Transverse colon (tissue), 4 donors: ENCODE results near the gene IRF5. TPM values are rescaled to one million over a fixed set of nuclear protein-coding genes. Genes with fewer than 3 reads are reported as not detected.
A peak's percentile ranks its signal among the peaks of the same experiment; 100 is the strongest.

Experiments used
- DNase-seq: peaks from one replicate; pipeline ENCODE4 v3.0.0-alpha.2; 2019
- H3K27ac ChIP-seq, 4 donors: fragments of 200-600 bp; sonication (generic); 2 replicates each; pipeline ENCODE4 v1.5.1; 2016 to 2018; ENCODE audit warnings: inconsistent platforms in 4 of 4
- H3K27me3 ChIP-seq: fragments of 200-600 bp; sonication (generic); 2 replicates; pipeline ENCODE4 v1.5.1; 2017; ENCODE audit warnings: inconsistent platforms
- H3K36me3 ChIP-seq, 4 donors: fragments of 200-600 bp; sonication (generic); 2 replicates each; pipeline ENCODE4 v1.5.1; 2017 to 2019; ENCODE audit warnings: inconsistent platforms in 4 of 4
- H3K4me1 ChIP-seq, 4 donors: fragments of 200-600 bp; sonication (generic); 2 replicates each; pipeline ENCODE4 v1.5.1; 2017 to 2020; ENCODE audit warnings: inconsistent platforms in 4 of 4
- H3K4me3 ChIP-seq, 4 donors: fragments of 200-600 bp; sonication (generic); 1 replicate in 1 of 4; 2 replicates in 3 of 4; pipeline versions ENCODE4 v1.5.1 to v1.6.1; 2017 to 2019; ENCODE audit warnings: inconsistent platforms in 4 of 4
- H3K9me3 ChIP-seq, 2 donors: fragments of 200-600 bp; sonication (generic); 2 replicates each; pipeline ENCODE4 v1.5.1; 2017 to 2019; ENCODE audit warnings: inconsistent platforms in 2 of 2
- CTCF ChIP-seq, 5 experiments: fragments of 200-600 bp in 3 of 5; fragments of 450-650 bp in 2 of 5; sonication (generic) in 3 of 5; IDR thresholded peaks; 1 replicate in 2 of 5; 2 replicates in 3 of 5; pipeline ENCODE4 v1.5.1; 2016 to 2017; ENCODE audit warnings: antibody characterized with exemption in 5 of 5, inconsistent platforms in 3 of 5, mild to moderate bottlenecking in 2 of 5, moderate library complexity in 1 of 5
- EP300 ChIP-seq: sonication (generic); formaldehyde crosslinking; IDR thresholded peaks from one replicate; pipeline ENCODE4 v1.6.1; 2017; ENCODE audit warnings: antibody characterized with exemption, low read depth
- POLR2A ChIP-seq: fragments of 450-650 bp; IDR thresholded peaks from one replicate; pipeline ENCODE4 v1.6.1; 2016; ENCODE audit warnings: antibody characterized with exemption, mild to moderate bottlenecking, moderate library complexity
- POLR2AphosphoS5 ChIP-seq, 3 donors: sonication (generic); formaldehyde crosslinking; IDR thresholded peaks; one replicate each; pipeline ENCODE4 v1.6.1; 2016; ENCODE audit warnings: antibody characterized with exemption in 3 of 3
- WGBS, 2 donors: methylation state at CpG; one replicate each; pipeline ENCODE4 v1.1.5; 2018; ENCODE audit warnings: low coverage in 1 of 2; 5-methylcytosine and 5-hydroxymethylcytosine counted together
- in situ Hi-C, 4 donors: fragments of 200-750 bp; cut with MboI; loops; one replicate each; pipeline versions ENCODE4 v1.15.0 to v1.15.1; 2017; ENCODE audit warnings: low sequenced_read_pairs in 3 of 4, low pct_ligation_motif_present in 1 of 4, low pct_unique_long_range_greater_than_20kb in 1 of 4
- intact Hi-C: fragments of 100-400 bp; cut with DNase I; formaldehyde crosslinking; loops from one replicate; pipeline ENCODE4 v1.15.1; 2023; ENCODE audit warnings: low total_unique reads
- total RNA-seq, 4 donors: library from RNA; depleted of rRNA; stranded (reverse); fragments of >200 nt; gene quantifications; one replicate each; pipeline ENCODE4 v1.1.0, GENCODE V29; 2016

Gene IRF5
- total RNA-seq = 1 to 10 TPM; 2.2 to 10.0 (median 6.2) TPM

- Histone ChIP-seq H3K27me3 (peaks cover 22% of the 10 kb centered on the region), H3K9me3 (no peaks in the 10 kb centered on the region), H3K36me3 (no peaks in the 10 kb centered on the region), H3K4me1 (peaks cover 4 to 42% (median 20%) of the 10 kb centered on the region in 4 donors), H3K4me3 (peak within 1 kb of the TSS; percentile 40 to 72 (median 61)), H3K27ac (peak within 1 kb of the TSS; percentile 54 to 85 (median 71))
- TF ChIP-seq CTCF (IDR thresholded peaks at IDR 0.05) = no peak
- TF ChIP-seq EP300 = no peak
- peak in 1 of 3 donors; percentile 28 for TF ChIP-seq POLR2AphosphoS5 (IDR thresholded peaks at IDR 0.05)
- TF ChIP-seq POLR2A = peak; percentile 12
- WGBS, 2 donors = 1% methylated on average over 51 of the region's 83 CpGs; no CpG with 5 or more reads in 1 of the 2 donors
- in situ Hi-C loops = no loop called here
- DNase-seq = peak; percentile 81
- intact Hi-C loops = no loop called here
Observed at GRCh38 chr7:128937647-128938543, at the start of gene IRF5. TSS of gene IRF5 (plus strand) at chr7:128937927. CDS start at chr7:128942082, 4,155 bp downstream.

- H3K27ac ChIP-seq = no peak overlapping the region
- peaks cover 5 to 19% (median 7%) of the 10 kb centered on the region in 4 donors for H3K4me1 ChIP-seq
- H3K4me3 ChIP-seq = no peak overlapping the region
- no peaks in the 10 kb centered on the region for H3K9me3 ChIP-seq
- 82 to 83% methylated on average over 2 to 7 of the region's 7 CpGs for WGBS, 2 donors
- intact Hi-C loops (loop anchor here (10.0 kb wide), 1 partner anchor 413 kb away; the partner anchor contains the start of gene METTL2B), in situ Hi-C loops (loop anchor here in 1 of 4 donors (25.0 kb wide), 1 partner anchor 276 kb away; no protein-coding TSS in a partner anchor)
- TF ChIP-seq POLR2AphosphoS5 (IDR thresholded peaks at IDR 0.05) = no peak
- no peak for TF ChIP-seq EP300
- TF ChIP-seq CTCF (IDR thresholded peaks at IDR 0.05) = no peak
- no peak for TF ChIP-seq POLR2A
- H3K27me3 ChIP-seq = peaks cover 26% of the 10 kb centered on the region
- no peak for DNase-seq
- no peaks in the 10 kb centered on the region for H3K36me3 ChIP-seq
Observed at GRCh38 chr7:128888039-128888755, 49.5 kb upstream of the IRF5 start.

GRCh38 chr7:128888756-128889095, 49.0 kb upstream of the IRF5 start:
- in situ Hi-C loops = loop anchor here in 1 of 4 donors (25.0 kb wide), 1 partner anchor 276 kb away; no protein-coding TSS in a partner anchor
- 83% methylated on average over 11 of the region's 11 CpGs; no CpG with 5 or more reads in 1 of the 2 donors for WGBS, 2 donors
- TF ChIP-seq POLR2AphosphoS5 (IDR thresholded peaks at IDR 0.05) (no peak), POLR2A (no peak), EP300 (no peak), CTCF (IDR thresholded peaks at IDR 0.05) (no peak)
- H3K27me3 ChIP-seq = peaks cover 26% of the 10 kb centered on the region
- H3K4me3 ChIP-seq = no peak overlapping the region
- intact Hi-C loops = loop anchor here (10.0 kb wide), 1 partner anchor 414 kb away; the partner anchor contains the start of gene METTL2B
- H3K36me3 ChIP-seq = no peaks in the 10 kb centered on the region
- H3K9me3 ChIP-seq = no peaks in the 10 kb centered on the region
- no peak overlapping the region for H3K27ac ChIP-seq
- DNase-seq = no peak
- H3K4me1 ChIP-seq = peaks cover 5 to 19% (median 7%) of the 10 kb centered on the region in 4 donors

- Histone ChIP-seq H3K9me3 (no peaks in the 10 kb centered on the region), H3K27ac (no peak overlapping the region), H3K36me3 (no peaks in the 10 kb centered on the region), H3K27me3 (peaks cover 26% of the 10 kb centered on the region), H3K4me3 (no peak overlapping the region), H3K4me1 (peaks cover 5 to 19% (median 7%) of the 10 kb centered on the region in 4 donors)
- intact Hi-C loops (loop anchor here (10.0 kb wide), 1 partner anchor 414 kb away; the partner anchor contains the start of gene METTL2B), in situ Hi-C loops (loop anchor here in 1 of 4 donors (25.0 kb wide), 1 partner anchor 277 kb away; no protein-coding TSS in a partner anchor)
- TF ChIP-seq CTCF (IDR thresholded peaks at IDR 0.05) = no peak
- no peak for TF ChIP-seq EP300
- TF ChIP-seq POLR2A = no peak
- TF ChIP-seq POLR2AphosphoS5 (IDR thresholded peaks at IDR 0.05) = no peak
- 58 to 61% methylated on average over 4 to 8 of the region's 8 CpGs for WGBS, 2 donors
- DNase-seq = no peak
Observed at GRCh38 chr7:128889121-128889520, 48.6 kb upstream of the IRF5 start.
